ENCODE data around the gene ZNF282. TPM values are rescaled to one million over a fixed set of nuclear protein-coding genes. Genes with fewer than 3 reads are reported as not detected.

The ZNF282 gene
- total RNA-seq, 4 donors from 2014 or later, result 5.7 to 14.5 (median 13.1) TPM

DNA sequence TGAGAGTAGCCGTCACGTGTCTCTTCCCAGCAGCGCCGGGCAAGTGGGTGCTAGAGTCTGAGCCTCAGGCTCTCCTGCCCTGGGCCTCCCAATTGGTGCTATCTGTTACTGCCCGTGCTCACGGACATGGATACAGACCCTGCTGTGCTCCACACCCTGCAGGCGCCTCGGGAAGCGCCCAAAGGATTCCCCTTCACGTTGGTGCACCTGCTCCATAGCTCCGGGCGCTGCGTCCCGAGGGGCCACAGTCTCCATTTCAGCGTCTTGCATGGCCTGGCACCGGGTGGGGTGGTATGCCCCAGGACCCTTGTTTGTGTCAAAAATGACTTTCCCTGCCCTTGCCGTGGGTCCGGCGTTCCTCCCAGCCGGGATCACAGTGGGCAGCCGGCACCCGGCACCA, 30.3 kb downstream of the ZNF282 start:
- no peak for TF ChIP-seq CTCF (IDR thresholded peaks at IDR 0.05; ENCODE audit: low read depth)

DNA sequence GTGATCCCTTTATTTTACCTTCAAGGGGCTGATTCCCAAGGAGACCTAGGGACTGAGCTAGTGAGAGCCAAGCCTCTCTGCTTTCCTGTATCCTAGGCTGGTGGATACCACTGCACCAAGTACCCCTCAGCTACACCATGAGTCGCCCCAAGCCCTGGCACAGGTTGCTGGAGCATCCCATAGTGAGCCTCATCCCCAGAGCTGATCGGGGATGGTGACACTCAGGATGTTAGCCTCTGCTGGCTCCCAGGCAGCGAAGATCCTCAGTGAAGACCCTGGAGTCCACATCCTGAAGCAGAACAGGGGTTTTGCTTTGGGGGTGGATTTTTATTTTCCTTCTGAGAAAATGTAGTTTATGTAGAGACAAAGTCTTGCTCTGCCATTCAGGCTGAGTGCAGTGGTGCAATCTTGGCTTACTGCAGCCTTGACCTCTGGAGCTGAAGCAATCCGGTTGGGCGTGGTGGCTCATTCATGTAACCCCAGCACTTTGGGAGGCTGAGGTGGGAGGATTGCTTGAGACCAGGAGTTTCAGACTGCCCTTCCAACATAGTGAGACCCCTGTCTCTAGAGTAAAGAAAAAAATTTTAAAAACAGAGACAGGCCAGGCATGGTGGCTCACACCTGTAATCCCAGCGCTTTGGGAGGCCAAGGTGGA, 31.6 kb downstream of the ZNF282 start:
- no peak for TF ChIP-seq CTCF (IDR thresholded peaks at IDR 0.05; ENCODE audit: low read depth)

- no peak for TF ChIP-seq CTCF (IDR thresholded peaks at IDR 0.05; ENCODE audit: low read depth)
Observed at GRCh38 chr7:149228831-149229471, 33.6 kb downstream of the ZNF282 start.

DNA sequence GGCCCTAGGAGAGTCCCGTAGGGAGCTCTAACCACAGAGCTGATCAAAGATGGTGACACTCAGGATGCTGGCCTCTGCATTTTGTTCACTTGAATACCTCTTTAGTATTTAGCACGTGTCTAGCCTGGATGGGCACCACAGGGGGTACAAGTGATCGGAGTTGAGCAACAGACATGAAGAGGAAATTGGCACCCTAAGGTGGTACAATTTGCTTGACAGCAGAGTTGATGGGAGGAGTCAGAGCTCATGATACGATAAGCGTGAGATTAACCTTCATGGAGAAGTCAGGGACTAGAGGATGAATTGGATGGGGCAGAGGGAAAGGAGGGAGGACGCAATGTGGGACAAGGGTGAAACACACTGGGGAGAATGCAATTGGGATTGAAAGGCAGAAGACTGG, 34.2 kb downstream of the ZNF282 start:
- no peak for TF ChIP-seq CTCF (IDR thresholded peaks at IDR 0.05; ENCODE audit: low read depth)

DNA sequence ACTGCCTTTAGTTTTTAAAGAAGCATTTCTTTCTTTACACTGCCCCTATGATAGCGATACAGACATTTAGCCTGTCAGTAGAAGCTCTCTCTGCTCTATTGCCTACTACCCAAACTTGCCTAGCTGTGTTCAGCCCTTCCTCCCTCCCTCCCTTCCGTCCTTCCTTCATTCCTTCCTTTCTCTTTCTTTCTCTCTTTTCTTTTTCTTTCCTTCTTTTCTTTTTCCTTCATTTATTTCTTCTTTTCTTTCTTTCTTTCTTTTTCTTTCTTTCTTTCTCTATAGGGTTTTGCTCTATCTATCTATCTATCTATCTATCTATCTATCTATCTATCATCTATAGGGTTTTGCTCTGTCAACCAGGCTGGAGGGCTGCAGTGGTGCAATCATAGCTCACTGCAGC, 37.0 kb downstream of the ZNF282 start:
- no peak for TF ChIP-seq CTCF (IDR thresholded peaks at IDR 0.05; ENCODE audit: low read depth)

DNA sequence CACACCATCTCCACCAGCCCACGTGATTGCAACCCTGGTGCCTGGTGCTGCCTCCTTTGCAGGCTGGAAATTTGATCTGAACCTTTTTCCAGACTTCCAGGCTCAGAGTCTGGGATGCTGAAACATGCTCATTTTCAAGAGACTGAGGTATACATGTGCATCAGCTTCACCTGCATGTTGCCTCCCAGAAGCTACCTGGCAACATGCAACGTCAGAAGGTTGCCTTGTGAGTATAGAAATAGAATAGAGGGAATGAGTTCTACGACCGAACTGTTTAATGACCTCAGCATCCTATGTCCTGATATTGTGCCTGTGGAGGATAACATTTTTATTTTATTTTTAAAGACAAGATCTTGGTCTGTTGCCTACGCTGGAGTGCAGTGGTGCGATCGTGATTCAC, 42.2 kb downstream of the ZNF282 start:
- no peak for TF ChIP-seq CTCF (IDR thresholded peaks at IDR 0.05; ENCODE audit: low read depth)

- no peak for TF ChIP-seq CTCF (IDR thresholded peaks at IDR 0.05; ENCODE audit: low read depth)
Observed at GRCh38 chr7:149238051-149238450, 42.7 kb downstream of the ZNF282 start.
